IPS-NIHi11 (cell line): ENCODE measurements around the gene FAM168B.
A peak's percentile ranks its signal among the peaks of the same experiment; 100 is the strongest.
"Not testable (repeated sequence)": the region's sequence is repeated elsewhere in the genome, so short reads cannot be mapped to it uniquely, and the experiment has no call there.

Source experiments
- DNase-seq: peaks from one replicate; pipeline ENCODE4 v3.0.0; 2012; ENCODE audit warnings: mixed read lengths, low spot score

Gene FAM168B

DNA sequence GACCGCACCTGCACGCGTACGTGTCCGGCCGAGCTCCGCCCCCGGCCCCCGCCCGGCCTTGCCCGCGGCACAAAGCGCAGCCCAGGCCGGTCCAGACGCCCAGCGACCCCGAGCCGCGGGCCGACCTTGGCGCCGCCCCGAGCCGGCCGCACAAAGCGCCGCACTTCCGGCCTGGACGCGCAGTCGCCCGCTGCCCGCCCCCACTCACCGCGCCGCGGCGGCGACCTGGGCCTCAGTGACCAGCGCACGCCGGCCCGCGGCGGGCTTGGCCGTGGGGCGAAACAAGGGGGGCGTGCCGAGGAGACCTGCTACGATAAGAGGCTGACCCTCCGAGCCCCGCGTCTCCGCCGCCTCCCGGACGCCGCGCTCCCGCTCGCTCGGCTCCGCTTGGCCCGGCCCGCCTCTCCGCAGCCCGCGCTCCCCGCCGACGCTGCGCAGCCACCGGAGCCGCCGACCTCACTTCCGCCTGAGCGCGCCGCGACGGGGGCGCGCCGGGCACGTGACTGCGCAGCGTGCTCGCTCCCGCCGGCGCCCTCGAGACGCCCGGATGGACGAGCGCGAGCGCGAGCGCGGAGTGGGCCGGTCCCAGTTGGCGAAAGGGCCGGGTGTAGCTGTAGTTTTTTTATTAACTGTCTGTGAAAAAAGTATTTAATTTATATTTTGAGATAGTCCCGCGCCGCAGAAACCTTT, at the start of gene FAM168B:
TSS of gene FAM168B (minus strand) at position 455 of the 690 bp plus-strand sequence. CDS start 10,814 bp downstream, outside the sequence.
- DNase-seq: peak; percentile 95

GRCh38 chr2:131142849-131143248, 49.6 kb upstream of the FAM168B start:
- no peak for DNase-seq

DNA sequence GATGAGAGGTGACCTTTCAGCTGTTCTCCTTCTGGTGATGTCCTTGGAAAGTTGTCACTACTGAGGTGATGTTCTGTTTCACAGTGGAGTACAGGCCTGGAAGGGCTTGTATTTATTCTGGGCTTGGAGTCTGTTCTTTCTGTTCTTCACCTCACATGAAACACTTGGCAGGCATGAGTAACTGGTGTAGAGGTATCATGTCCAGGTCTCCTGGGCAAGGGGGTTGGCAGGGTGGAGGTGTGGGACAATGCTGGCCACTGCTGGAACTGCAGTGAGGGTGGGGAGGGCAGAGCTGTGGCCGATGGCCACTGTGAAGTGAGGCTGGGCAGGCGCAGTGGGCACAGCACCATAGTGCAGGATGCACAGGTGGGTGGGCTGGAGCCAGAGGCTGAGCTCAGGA, 47.3 kb upstream of the FAM168B start:
- no peak for DNase-seq

DNA sequence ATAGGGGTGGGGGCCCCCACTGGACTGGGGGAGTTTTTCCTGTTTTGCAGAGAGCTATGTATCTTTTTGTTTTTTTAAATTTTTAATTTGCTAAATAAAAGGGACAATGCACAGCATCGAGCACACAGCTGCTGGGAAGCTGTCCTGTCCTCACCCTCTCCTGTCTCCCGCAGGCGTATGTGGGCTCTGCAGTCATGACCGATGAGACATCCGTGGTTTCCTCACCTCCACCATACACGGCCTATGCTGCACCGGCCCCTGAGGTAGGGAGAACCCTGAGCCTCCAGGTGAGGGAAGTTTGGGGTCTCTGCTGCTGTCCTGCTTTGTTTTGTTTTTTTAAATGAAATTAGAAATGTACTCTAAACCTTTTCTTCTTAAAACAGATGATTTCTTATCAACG, 39.5 kb upstream of the FAM168B start:
- DNase-seq: no peak

GRCh38 chr2:131130298-131130596, 37.0 kb upstream of the FAM168B start:
- DNase-seq: no peak

DNA sequence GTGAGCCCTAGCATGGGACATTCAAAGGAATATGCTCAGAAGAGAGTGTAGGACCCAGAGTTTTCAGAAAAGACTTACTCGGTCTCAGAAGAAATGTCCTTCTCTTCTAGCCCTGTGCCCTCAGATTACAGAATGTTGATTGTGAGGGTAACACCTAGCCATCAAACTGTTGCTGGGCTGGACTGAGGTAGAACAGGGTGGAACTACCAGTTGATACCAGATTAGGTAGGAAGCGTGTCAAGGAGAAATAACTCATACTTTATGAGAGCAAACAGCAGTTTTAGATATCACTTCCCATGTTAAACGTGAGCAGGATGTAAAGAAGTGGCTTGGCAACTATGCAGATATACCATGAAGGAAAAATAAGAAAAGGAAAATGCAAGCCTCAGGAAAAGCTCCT, 34.7 kb upstream of the FAM168B start:
- DNase-seq: no peak

DNA sequence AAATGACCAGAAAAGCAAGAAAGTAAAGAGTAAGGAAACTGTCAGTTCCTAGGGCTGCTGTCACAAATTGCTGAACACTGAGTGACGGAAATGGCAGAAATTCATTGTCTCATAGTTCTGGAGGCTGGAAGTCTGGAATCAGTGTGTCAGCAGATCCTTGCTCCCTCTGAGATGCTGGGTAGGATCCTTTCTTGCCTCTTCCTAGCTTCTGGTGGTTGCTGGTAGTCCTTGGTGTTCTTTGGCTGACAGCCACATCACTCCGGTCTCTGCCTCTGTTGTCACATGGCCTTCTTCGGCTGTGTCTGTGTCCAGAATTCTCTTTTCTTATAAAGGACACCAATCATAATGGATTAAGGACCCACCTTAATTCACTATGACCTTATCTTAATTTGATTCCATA, 33.8 kb upstream of the FAM168B start:
- DNase-seq: no peak

GRCh38 chr2:131126436-131126835, 33.2 kb upstream of the FAM168B start:
- DNase-seq: no peak

DNA sequence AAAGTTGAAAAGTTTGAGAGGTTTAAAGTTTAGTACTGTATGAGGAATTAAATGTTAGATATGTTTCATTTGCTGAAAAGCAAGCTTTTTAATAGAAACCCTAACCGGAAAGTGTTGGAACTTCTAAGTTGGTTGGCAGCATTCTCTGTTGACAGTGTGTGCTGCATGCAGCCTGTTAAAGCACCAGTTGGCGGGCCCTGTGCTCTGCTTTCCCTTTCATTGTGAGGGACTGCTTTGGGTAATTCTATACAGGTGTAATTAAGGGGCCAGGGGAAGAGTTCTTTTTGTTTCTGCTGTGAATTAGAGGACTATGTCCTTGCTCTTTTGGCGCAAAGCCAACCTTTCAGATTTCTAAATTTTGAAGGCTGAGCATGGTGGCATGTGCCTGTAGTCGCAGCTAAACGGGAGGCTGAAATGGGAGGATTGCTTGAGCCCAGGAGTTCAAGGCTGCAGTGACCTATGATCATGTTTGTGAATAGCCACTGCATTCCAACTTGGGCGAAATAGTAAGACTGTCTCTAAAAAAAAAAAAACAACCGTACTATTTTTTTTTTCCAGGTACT, 32.0 kb upstream of the FAM168B start:
- DNase-seq: no peak

GRCh38 chr2:131123192-131123591, 29.9 kb upstream of the FAM168B start:
- DNase-seq: no peak

- no peak for DNase-seq
Measured at GRCh38 chr2:131122496-131122895, 29.2 kb upstream of the FAM168B start.

DNA sequence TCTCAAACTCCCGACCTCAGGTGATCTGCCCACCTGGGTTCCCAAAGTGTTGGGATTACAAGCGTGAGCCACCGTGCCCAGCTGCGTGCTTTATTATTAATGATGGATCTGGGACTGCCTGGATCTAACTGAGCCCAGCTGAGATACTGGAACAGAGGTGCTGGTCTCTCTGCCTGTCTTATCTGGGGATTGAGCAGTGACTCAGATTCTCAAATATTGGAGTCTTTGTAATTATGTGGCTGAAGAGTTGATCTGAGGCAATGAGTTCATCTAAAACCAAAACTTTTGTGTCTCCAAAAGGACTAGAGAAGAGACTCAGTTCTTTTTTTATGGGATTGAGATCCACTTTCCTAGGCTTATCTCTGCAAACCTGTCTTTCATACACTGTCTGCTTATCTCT, 28.2 kb upstream of the FAM168B start:
- no peak for DNase-seq

DNA sequence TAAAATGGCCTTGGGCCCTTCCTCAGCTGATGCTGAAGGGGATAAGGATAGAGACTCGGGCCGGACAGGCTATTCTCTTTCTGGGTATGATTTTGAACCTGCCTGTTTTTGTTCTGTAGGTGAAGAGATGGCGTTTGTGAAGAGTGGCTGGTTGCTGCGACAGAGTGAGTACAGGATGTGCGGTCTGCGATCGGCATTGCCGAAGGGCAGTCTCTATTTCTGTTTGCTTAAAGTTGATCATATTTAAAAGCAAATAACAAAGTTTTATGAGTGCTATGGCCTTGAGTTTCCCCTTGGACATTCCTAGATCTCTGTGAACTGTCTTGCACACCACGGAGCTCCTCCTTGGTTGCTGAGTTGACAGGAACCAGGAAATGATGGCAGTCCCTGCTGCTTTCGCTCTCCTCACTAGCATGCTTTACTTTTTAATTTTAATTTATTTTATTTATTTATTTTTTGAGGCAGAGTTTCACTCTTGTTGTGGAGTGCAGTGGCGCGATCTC, 27.6 kb upstream of the FAM168B start:
- no peak for DNase-seq

DNA sequence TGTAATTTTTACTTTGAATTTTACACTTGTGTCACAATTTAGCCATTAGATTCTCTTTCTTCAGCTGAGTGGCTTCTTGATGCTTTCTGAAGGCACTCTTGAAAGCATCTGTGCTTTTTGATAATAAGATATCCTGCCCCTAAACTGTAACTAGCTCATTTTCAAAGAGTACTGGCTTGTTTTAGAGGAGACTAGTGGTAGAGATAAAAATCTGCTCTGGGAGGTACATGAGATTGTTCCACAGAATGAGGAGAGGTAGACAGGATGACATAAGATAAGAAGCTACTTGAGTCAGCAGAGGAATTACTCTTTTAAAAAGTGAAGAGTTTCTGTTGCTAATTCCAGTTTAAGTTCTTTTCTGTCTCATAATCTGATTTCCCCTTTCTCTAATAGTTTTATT, 22.5 kb upstream of the FAM168B start:
- DNase-seq: no peak

DNA sequence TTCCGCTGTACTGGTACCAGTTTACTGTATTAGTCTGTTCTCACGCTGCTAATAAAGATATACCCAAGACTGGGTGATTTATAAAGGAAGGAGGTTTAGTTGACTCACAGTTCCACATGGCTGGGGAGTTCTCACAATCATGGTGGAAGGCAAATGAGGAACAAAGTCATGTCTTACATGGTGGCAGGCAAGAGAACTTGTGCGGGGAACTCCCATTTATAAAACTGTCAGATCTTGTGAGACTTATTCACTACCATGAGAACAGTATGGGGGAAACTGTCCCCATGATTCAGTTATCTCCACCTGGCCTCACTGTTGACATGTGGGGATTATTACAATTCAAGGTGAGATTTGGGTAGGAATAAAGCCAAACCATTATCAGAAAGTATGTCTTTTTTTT, 21.7 kb upstream of the FAM168B start:
- not testable (repeated sequence) for DNase-seq

GRCh38 chr2:131113566-131114227, 20.4 kb upstream of the FAM168B start:
- no peak for DNase-seq

- no peak for DNase-seq
Measured at GRCh38 chr2:131112529-131112928, 19.3 kb upstream of the FAM168B start.

- peak; percentile 41 for DNase-seq
Measured at GRCh38 chr2:131105950-131106801, 12.9 kb upstream of the FAM168B start.

DNA sequence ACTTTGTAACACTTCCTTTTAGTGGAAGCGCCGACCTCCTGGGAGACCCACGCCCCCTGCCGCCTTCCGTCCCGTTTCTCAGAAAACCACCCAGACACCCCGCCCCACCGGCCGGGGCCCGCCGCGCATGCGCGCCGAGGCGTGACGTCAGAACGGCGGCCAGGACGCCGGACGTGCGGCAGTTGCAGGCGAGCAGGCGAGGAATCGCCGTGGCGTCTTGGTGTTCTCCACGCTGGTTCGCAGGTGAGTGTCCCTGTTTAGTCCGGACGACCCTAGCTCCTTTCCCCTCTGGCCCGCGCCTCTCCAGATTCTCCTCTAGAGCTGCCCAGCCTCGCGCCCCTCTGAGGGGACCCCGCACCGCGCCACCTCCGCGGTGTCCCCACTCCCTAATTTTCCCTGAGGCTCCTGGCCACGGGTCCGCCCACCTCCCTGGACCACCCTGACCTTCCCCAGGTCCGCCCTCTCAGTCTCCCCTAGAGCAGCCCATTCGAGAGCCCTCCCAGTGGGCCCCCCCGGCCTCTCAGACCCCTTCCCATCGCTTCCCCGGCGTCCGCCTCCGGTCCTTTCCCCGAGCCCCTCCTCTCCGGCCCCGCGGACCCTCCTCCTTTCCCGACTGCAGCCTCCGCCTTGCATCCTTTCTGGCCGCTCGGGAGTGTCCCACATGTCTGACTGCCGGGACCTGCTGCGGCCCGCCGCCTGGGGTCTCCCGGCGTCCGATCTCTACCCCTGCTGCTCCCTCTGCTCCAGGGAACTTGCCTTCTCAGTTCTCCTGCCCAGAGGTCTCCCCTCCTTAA, 12.1 kb upstream of the FAM168B start, which contains the start of gene PLEKHB2:
TSS of gene PLEKHB2 (plus strand) at position 181 of the 794 bp plus-strand sequence. CDS start 15,606 bp downstream, outside the sequence.
- DNase-seq: peak; percentile 95

DNA sequence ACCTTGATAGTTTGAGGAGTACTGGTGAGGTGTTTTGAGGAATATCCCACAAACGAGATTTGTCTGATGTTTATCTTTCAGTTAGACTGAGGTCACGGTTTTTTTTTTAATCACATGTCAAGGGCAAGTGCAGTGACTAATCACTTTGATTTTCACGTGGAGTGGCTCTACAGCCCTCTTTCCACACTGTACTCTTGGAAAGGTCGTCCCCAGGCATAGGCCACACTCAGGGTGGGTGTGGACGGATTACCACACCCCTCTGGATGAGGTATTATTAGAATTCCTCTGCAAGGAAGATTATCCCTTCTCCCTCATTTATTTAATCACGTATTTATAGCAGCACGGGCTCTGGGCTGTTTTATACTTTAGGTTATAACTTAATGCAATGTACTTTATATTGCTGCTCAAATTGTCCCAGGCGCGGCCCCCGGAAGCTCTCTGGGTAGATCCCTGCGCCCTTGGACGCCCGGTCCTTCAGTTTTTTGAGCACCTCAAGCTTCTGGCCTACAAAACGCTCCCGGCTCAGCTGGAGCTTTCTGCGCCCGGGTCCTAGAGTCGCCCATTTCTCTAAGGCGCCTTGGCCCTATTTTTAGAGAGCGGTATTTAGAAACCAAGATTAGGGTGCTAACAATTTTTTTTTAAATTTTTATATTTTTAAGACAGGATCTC, 11.4 kb upstream of the FAM168B start:
- peak; percentile 67 for DNase-seq

DNA sequence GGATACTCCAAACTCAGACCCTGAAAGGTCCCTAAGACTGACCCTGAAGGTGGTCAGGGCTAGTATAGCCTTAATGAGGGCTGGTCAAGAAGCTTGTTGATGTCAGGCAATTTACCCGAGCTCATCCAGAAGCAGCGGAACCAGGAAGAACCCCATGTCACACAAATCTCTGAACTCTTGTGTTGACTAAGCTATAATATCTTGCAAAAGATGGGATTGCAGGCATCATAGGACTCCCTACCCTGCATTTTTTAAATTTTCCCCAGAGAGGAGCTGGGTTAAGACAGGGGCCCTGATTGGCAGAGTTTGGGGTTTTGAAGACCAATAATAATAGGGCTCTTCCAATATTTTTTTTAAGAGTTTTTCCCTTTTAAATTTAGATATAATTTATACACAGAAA, 9.9 kb upstream of the FAM168B start:
- DNase-seq: no peak
